GM21423 (cell line): Measurements from ENCODE around the gene NKTR.

ENCODE experiments used
- ATAC-seq: cut with Tn5 transposase; IDR thresholded peaks from one replicate; pipeline ENCODE4 v1.9.1; 2021; ENCODE audit warnings: mild to moderate bottlenecking, moderate library complexity; ENCODE audit not compliant: unreplicated experiment

The NKTR gene

DNA sequence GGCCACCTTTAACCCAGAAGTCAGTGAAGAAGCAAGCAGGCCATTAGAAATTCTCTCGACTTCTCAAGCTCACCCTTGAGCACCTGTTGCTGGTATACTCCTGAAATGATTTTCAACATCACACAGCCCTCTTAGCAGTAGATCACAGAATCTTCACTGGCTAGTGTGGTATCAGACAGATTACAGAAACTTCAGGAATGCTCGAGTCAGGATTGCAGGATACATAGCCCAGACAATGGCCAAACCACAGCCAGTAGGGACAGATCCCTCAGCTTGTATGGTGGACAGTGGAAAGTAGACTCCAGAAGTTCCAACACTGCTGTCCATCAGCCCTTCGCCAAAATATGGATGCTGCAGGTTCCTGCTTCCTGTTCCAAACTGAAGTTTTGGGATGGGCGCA lies 80.3 kb downstream of the NKTR start:
- ATAC-seq: no peak

DNA sequence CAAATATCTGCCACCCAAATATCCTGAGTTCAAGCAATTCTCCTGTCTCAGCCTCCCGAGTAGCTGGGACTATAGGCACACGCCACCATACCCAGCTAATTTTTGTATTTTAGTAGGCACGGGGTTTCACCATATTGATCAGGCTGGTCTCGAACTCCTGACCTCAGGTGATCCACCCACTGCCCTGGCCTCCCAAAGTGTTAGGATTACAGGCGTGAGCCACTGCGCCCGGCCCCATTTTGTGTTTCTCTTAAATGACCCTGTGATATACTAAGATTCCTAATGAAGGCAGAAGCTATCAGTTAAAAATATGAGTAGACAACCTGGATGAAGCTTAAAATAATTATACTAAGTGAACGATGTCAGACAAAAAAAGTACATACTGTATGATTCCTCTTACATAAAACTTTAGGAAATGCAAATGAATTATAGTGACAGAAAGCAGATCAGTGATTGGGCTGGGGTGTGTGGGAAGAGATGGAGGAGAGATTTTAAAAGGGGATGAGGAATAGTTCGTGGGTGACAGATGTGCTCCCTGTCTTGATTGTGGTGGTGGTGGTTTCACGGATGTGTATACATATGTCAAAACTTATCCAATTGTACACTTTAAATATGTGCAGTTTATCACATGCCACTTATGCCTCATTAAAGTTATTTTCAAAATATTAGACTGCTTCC lies 81.0 kb downstream of the NKTR start:
- ATAC-seq: no peak

DNA sequence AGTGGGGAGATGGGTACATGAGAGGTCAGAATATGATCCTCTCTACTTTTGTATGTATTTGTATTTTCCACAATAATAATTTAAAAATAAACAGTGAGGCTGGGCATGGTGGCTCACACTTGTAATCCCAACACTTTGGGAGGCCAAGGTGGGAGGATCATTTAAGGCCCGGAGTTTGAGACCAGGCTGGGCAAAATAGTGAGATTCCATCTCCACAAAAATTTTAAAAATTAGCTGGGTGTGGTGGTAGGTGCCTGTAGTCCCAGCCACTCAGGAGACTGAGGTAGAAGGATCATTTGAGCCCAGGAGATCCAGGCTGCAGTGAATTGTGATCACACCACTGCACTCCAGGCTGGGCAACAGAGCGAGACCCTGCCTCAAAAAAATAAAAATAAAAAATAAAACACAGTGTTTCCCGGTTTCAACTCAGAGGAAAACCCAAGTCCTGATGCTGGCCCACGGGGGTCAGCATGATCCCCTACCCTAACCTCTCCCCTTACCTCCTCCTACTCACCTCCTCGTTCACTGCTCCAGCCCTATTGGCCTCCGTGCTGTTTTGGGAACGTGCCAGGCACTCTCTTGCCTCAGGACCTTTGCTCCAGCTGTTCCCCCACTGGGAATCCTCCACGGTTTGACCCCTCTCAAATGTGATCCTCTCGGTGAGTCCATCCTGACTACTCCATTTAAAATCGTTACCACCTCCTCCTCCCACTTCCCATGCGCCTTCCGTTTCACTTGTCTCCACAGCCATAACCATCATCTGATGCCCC lies 82.0 kb downstream of the NKTR start:
- no peak for ATAC-seq

DNA sequence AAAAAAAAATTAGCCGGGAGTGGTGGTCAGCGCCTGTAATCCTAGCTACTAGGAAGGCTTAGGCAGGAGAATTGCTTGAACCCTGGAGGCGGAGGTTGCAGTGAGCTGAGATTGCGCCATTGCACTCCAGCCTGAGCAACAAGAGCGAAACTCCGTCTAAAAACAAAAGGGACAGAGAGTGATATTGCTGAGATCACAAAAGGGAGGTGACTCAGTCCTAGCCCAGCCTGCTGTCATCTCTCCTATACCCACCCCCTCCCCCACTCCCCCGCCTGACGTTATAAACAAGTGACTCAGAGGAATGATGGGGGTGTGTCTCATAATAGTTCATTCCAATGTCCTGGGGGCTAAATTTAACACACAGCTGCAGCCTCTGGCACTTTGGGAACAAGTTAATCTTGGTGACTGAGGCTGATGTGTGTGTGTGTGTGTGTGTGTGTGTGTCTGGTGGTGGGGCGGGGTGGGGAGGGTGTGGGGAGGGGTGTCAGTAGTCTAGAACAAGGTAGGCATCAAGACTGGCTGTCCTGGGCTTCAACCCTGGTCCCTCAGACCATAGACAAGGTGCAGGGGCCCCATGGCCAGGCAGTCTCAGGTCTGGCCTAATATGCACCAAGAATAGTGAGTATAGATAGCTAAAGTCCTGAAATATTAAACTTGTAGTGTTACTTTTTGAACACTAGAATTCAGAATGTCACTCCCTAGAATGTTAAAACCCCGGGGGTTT lies 83.6 kb downstream of the NKTR start:
- no peak for ATAC-seq

DNA sequence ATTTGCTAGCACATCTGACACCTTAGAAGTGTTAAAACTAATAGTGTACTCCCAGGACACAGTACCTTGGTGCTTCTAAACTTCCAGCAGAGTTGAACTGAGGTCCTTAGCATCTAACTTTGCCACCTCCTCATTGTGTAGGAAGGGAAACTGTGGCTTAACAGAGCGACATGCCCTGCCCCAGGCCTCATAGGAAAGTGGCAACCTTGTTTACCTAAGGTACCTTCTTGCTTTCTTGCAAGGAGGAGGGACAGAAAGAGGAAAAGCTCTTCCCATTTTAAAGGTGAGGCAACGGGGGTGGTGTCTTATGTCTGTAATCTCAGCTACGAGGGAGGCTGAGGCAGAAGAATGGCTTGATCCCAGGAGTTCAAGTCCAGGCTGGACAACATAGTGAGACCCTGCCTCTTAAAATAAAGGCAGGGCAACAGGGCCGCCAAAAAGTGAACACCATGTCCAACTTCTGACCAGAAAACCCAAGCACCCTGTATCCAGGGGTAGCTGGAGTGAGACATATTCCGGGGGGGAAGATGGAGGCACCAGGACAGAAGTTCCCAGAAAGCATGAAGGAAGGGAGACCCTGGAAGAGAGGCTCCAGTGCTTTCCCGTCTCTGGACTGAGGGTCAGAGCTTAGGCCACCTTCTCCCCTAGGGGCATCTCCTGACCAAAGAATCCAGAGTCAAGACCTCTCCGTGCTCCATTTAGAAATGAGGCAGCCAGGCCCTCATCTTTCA lies 84.3 kb downstream of the NKTR start:
- no peak for ATAC-seq

DNA sequence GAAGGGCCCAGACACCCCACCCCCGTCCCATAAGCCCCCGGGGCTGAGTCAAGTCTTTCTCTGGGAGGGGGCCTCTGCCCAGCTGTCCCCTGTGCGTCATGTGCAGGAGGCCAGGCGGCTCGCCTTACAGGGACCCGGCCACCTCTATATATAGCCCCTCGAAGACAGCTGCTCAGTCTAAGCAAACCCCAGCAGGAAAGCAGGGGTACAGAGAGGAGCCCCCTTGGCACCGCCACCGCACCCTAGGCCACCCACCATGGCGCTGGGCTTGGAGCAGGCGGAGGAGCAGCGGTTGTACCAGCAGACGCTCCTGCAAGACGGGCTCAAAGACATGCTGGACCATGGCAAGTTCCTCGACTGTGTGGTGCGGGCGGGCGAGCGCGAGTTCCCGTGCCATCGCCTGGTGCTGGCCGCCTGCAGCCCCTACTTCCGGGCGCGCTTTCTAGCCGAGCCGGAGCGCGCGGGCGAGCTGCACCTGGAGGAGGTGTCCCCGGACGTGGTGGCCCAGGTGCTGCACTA lies 84.9 kb downstream of the NKTR start, which contains the start of gene KLHL40:
Gene KLHL40, plus strand, starts transcription at position 175 of the 519 bp plus-strand sequence. Its CDS starts 82 bp downstream, at position 257.
- no peak for ATAC-seq

DNA sequence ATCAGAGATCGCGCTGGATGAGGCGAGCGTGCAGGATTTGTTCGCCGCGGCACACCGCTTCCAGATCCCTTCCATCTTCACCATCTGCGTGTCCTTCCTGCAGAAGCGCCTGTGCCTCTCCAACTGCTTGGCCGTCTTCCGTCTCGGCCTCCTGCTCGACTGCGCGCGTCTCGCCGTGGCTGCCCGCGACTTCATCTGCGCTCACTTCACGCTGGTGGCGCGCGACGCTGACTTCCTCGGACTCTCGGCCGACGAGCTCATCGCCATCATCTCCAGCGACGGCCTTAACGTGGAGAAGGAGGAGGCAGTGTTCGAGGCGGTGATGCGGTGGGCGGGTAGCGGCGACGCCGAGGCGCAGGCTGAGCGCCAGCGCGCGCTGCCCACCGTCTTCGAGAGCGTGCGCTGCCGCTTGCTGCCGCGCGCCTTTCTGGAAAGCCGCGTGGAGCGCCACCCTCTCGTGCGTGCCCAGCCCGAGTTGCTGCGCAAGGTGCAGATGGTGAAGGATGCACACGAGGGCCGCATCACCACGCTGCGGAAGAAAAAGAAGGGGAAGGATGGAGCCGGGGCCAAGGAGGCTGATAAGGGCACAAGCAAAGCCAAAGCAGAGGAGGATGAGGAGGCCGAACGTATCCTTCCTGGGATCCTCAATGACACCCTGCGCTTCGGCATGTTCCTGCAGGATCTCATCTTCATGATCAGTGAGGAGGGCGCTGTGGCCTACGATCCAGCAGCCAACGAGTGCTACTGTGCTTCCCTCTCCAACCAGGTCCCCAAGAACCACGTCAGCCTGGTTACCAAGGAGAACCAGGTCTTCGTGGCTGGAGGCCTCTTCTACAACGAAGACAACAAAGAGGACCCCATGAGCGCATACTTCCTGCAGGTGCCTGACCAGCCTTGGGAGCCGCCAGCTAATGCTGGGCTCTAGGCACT lies 85.7 kb downstream of the NKTR start:
- ATAC-seq: no peak

DNA sequence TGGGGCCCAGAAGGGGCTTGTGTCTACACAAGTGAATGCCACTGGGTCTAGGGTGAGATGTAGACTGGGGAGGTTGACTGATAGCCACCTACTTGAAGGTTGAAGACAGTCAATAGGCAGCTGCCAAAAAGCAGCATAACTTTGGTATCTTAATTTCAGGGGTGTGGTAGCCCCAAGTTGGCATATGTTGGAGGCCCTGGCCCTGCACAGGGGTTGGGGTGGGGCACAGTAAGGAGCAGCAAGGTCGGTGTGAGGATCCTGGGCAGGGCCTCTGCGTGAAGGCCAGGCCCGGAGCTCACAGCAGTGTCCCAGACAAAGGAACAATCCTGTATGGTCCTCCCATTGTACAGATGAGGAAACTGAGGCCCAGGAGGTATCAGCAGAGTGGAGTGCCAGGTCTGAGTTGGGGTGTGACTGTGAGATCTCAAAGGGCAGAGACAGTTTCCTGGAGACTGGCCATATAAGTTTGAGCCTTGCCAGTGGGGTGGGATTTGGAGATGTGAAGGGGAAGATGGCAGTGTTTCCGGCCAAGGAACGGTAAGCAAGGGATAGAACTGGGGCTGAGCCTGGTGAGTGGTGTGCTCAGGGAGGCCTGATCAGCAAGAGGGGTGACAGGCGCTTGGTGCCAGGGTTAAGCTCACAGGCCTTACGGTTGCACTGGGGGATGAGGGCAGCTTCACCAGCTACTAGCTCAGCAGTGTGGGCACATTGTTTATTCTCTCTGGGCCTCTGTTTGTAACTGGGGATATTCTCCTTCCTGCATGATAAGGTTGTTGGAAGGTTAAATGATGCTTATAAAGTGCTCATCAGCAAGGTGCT lies 86.6 kb downstream of the NKTR start:
- no peak for ATAC-seq

DNA sequence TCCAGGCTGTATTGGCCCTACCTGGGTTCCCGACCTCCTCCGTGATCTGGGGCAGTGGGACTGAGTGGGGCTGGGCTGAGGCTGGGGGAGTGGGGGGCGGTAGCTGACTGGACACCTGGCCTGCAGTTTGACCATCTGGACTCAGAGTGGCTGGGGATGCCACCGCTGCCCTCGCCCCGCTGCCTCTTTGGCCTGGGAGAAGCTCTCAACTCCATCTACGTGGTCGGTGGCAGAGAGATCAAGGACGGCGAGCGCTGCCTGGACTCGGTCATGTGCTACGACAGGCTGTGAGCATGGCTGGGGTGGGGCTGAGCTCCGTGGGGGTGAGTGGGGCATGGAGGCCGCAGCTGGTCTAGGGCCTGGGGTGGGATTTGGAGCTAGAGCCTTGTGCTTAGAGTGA lies 87.5 kb downstream of the NKTR start:
- no peak for ATAC-seq

DNA sequence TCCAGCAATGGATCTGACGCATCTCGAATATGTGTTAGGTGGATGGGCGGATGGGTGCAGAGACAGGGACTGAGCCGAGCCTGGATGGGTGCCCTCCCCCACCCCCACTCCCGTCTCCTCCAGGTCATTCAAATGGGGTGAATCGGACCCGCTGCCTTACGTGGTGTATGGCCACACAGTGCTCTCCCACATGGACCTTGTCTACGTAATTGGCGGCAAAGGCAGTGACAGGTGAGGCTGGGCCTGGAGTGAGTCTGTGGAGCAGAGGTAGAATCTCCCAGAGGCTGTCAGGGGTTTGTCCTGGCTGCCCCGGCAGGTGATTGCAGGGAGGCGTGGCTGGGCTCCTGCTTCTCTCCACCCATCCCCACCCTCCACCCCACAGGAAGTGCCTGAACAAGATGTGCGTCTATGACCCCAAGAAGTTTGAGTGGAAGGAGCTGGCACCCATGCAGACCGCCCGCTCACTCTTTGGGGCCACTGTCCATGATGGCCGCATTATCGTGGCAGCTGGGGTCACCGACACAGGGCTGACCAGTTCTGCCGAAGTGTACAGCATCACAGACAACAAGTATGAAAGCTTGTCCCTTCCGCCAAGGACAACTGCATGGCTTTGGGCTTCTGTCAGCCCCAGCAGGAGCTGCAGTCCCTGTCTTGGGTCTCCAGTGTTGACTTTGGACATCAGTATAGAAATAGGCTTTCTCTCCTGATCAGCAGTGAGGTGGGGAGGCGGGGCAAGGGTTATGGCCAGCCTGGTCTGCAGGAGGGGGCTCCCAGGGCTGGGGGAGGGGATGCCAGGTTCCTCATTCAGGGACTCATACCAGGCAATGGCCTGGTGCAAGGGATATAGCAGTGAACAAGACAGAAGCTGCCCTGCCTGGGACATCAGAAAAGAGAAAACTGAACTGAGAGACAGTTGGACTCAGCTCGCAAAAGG lies 88.3 kb downstream of the NKTR start:
- no peak for ATAC-seq

DNA sequence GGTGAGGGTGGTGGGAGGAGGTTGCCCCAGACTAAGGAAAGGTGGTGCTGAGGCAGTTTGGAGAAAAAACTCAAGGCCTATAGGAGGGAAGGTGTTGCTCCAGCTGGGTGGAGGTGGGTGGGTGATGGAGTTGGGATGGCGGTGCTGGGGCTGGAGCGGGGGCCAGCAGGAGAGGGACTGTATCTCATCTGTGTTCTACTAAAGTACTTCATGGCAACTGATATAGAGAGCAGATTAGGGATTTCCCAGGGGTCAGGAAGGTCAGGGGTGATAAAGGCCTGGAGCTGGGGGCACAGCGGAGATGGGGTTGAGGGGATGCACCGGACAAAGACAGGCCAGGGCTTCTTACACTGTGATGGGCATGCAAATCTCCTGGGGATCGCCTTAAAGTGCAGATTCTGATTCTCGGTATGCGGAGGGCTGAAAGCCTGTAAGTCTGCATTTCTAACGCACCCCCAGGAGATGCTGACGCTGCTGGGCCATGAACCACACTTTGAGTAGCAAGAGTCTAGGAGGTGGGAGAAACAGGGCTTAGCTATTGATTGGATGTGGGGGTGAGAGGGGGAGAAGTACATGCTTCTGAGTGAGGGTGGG lies 89.0 kb downstream of the NKTR start:
- no peak for ATAC-seq

DNA sequence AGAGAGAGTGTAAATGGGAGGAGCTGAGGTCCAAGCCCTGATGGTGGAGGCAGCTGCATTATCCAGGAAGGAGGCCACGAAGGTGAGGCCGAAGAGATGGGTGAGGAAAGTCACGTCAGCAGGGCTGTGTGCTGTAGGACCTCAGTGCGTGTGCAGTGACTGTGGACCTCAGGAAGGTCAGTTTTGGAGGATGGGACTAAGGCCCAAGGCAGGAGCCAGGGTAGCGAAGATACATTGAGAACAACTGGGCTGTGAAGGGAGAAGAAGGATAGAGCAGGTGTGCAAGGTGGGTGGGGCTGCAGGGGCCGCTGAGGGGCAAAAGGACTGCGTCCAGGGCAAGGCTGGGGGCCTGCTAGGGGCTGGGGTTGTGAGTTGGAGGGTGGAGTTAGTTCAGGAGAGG lies 89.7 kb downstream of the NKTR start:
- no peak for ATAC-seq

DNA sequence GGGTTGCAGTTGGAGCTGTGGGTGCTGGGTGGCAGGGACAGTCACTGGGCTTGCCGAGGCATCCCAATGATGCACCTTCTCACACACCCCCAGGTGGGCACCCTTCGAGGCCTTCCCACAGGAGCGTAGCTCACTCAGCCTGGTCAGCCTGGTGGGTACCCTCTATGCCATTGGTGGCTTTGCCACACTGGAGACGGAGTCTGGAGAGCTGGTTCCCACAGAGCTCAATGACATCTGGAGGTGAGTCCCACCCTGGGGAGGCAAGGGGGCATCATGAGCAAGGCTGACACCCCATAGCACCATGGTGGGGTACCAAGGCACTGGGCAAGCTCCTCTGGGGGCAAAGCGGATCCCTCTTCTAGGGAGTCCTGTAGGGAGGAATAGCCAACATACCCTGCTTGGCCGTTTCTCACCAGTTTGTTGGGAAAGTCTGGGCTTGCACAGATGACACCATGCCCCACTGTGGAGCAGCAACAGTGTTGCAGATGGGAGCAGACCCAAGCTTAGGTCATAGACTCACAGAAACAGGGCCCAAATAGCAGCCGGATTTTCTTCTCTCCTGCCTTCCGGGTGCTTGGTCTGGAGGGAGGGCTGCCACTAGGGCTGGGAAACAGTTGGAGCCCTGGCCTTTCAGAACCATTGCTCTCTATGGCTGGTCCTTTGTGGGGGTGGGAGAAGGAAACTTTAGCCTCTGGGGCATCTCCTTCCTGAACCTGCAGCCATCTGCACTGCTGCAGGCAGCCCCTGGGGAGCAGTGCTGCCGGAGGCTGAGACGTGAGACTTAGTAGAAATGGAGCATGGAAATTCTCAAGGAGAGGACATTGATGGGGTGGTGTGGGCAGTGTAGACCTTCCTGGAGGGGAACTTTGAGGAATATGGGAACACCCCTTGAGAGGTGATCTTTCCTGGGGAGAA lies 90.5 kb downstream of the NKTR start:
- no peak for ATAC-seq

DNA sequence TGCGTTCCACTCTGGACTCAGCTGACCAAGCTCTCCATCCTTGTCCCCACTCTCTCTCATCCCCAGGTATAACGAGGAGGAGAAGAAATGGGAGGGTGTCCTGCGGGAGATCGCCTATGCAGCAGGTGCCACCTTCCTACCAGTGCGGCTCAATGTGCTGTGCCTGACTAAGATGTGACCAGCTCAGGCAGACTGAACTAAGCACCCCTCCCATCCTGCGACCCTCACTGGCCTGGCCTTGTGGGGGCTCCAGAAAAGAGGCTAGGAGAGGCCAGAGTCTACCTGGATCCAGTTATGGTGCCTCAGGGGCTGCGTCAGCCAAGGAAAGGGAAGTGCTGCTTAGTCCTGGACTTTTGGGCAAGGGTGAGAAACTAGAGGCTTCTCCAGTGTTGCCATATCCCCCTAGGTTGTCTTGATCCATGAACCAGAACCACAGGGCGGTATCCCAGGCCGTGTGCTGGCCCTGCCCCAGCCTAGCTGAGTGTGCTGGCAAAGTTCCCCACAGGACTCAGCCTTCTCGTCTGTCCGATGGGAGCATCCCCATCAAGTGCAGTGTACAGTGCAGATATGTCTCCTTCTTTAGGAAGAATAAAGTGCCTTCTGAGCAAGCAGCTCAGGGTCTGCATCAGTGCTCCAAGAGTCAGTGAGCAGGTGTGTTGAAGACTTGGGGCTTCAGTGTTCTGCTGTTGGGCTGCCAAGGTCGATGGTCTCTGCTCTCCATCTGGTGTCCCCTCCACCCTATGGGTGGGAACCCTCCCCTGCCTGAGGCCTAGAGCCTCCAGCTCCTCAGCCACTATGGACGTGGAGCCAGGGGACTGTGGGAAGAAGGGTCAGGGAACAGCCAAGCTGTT lies 91.6 kb downstream of the NKTR start:
- no peak for ATAC-seq

DNA sequence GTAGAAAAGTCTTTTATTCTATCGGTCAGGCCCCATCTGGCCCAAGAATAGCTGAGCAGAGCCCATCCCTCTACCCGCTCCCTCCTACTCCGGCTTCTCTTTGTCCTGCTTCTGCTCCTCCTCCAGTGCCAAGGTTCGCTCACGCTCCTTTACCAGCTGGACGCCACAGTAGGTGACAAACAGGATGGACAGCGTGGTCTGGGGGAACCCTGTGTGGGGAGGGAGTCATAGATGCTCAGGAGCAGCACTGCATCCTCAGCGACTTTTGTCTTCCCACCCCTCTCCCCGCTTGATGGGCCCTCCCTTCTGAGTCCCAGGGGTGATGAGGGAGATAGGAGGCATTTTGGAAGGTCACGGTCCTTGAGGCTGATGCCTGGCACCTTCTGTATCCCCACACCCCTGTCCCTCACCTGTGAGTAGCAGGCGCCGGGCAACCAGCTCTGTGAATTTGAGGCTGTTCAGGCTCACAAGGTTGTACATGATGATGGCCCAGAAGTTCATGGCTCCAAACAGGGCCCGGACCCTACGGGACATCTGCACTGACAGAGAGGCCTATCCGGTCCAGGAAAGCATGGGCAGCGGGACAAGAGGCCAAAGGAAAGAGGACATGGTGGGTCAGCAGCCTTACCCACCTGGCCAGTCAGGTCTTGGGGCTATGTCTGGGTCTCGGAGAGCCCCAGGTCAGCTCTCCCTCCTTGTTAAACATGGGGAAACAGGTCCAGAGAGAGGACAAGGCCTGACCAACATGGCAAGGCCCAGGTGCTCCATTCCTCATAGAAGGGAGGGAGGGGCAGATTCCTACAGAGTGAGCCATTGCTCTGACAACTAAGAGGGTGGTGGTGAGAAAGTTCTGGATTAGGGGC lies 92.4 kb downstream of the NKTR start:
- ATAC-seq: no peak
